Measurements from ENCODE around the gene IPP.
"Not testable (repeated sequence)": the region's sequence is repeated elsewhere in the genome, so short reads cannot be mapped to it uniquely, and the experiment has no call there.

IPP gene

DNA sequence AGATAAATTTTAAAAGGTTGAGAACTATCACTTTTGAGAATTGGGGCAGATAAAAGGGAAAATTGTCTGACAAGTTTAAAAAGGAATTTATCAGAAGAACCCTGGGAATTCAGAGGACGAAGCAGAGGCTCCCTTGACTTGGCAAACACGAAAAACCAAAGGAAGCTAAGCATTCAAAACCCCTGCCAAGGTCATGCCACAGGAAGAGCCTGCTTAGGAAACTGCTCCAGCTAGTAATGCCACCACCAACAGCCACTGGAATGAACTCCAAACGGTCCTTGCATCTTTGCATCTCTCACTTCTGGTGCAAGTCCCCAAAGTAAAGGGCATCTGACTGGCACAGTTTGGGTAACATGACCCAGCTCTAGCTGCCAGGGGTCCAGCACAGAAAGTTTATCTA, 71.3 kb downstream of the IPP start:
- no peak for DNase-seq

GRCh38 chr1:45678489-45678888, 72.0 kb downstream of the IPP start:
- DNase-seq: no peak

DNA sequence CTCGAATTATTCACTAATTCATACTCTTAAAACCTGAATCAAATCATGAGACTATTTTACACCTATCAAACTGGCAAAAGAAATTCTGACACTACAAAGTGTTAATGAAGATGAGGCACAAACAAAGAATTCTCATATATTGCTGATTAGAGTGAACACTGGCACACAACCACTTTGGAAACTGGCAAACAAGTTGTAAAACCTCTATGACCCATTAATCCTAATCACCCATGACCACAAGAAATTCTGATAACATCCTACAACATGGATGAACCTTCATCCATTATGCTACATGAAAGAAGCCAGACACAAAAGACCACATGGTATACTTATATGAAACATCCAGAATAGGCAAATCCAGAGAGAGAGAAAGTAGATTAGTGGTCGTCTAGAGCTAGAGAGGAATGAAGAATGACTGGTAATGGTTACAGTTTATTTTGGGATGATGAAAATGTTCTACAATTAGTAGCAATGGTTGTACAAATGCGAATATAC, 72.7 kb downstream of the IPP start:
- DNase-seq: peak; percentile 4

DNA sequence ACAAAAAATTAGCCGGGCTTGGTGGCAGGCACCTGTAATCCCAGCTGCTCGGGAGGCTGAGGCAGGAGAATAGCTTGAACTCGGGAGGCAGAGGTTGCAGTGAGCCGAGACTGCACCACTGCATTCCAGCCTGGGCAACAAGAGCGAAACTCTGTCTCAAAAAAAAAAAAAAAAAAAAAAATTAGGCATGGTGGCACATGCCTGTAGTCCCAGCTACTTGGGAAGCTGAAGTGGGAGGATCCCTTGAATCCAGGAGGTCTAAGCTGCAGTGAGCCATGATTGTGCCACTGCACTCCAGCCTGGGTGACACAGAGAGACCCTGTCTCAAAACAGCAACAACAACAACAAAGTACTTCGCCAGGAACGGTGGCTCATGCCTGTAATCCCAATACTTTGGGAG, 73.9 kb downstream of the IPP start:
- DNase-seq: not testable (repeated sequence)

DNA sequence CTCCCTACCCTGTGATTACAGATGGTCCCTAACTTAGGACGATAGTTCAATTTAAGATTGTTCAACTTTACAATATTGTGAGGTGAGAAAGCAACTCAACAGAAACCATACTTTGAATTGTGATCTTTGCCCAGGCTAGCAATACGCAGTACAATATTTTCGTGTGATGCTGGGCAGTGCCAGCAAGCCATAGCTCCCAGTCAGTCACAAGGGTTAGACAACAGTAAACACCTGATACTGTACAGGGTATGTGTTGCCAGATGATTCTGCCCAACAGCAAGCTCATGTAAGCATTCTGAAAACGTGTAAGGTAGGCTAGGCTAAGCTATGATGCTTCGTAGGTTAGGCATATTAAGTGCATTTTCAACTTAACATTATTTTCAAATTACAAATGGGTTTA, 76.0 kb downstream of the IPP start:
- no peak for DNase-seq

GRCh38 chr1:45673956-45674355, 76.5 kb downstream of the IPP start:
- DNase-seq: peak; percentile 71

DNA sequence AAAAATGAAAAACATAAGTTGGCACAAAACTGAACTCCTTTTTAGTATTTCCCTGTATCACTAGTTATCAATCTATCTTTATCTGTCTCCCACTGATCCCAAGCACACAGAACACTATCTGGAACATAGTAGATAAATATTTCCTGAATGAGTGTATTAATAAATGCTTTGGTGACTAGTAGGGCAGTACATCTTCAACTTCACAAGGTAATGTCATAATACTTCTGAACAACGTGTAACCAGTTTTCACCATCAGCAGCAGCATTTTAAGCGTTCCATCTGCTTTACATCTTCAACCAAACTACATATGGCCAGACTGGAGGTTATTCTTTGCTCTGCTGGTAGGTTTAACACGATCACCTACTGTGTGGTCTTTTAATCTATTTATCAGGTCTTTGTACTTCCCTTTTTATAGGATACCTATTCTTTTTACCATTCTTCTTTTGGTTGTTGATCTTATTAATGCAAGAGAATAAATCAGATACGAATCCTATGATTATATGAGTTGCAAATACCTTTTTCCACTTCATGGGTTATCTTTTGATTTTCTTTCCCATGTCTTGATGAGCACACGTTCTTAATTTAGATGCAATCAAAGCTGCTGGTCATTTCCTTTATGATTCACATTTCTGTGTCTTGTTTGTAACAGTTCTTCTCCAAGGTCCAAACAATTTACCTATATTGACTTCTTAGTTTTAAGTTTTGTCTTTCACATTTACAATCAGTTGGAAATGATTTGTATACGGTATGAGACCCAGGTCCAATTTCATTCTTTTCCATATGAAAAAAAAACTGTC, 80.4 kb downstream of the IPP start:
- peak; percentile 65 for DNase-seq

GRCh38 chr1:45669379-45669778, 81.1 kb downstream of the IPP start:
- DNase-seq: no peak

DNA sequence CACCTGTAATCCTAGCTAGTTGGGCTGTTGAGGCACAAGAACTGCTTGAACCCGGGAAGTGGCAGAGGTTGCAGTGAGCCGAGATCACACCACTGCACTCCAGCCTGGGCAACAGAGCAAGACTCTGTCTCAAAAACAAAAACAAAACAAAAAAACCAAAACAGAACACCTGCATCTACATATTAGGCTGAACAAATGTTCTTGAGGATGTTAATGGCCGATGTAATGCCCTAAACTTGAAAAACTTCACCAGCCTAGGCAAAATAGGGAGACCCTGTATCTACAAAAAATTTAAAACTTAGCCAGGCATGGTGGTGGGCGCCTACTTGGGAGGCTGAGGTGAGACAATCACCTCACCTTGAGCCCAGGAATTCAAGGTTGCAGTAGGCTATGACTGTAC, 81.9 kb downstream of the IPP start:
- no peak for DNase-seq

- DNase-seq: no peak
Measured at GRCh38 chr1:45667321-45668111, 82.9 kb downstream of the IPP start.

- no peak for DNase-seq
Measured at GRCh38 chr1:45666836-45667235, 83.6 kb downstream of the IPP start.

GRCh38 chr1:45660336-45660735, 90.1 kb downstream of the IPP start:
- DNase-seq: no peak

- no peak for DNase-seq
Measured at GRCh38 chr1:45659222-45659621, 91.2 kb downstream of the IPP start.

- no peak for DNase-seq
Measured at GRCh38 chr1:45658171-45658570, 92.3 kb downstream of the IPP start.

DNA sequence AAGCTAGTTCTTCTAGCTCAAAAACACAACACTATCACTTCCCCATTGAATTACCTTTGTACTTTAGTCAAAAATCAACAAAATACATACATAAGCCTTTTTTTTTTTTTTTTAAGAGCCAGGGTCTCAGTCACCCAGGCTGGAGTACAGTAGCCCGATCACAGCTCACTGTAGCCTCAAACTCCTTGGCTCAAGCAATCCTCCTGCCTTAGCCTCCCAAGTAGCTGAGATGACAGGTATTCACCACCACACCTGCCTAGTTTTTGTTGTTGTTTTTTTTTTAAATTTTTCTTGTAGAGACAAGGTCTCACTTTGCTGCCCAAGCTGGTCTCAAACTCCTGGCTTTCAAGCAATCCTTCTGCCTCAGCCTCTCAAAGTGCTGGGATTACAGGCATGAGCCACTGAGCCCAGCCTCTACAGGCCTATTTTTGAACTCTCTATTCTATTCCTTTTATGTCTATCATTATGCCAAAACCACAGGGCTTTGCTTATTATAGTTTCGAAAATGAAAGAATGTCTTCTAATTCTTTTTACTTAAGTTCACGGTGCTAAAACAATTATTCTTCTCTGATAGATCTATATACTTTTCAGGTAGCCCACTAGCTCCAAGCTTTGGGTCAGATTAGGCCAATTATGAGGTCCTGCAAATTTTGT, 93.8 kb downstream of the IPP start:
- DNase-seq: no peak

- peak; percentile 32 for DNase-seq
Measured at GRCh38 chr1:45654540-45655280, 95.7 kb downstream of the IPP start.
